ENCODE results near the gene FAM50A.

FAM50A gene

GRCh38 chrX:154436983-154437752, 6.8 kb upstream of the FAM50A start, which contains the start of gene GDI1:
Gene GDI1, plus strand, starts transcription at chrX:154437154. Its CDS starts 101 bp downstream, at chrX:154437255.
- DNase-seq (ENCODE audit: low read depth in 1 of 2, low spot score in 1 of 2): peak in 1 of 2 experiments; percentile 49
- in situ Hi-C loops (cut with HindIII; ENCODE audit: low pct_unique_long_range_greater_than_20kb, low sequenced_read_pairs): no loop called here
- no peak for TF ChIP-seq JUND (IDR thresholded peaks at IDR 0.05; ENCODE audit: low read depth)

- no peak for TF ChIP-seq JUND (IDR thresholded peaks at IDR 0.05; ENCODE audit: low read depth)
- no peak for DNase-seq (ENCODE audit: low read depth in 1 of 2, low spot score in 1 of 2)
- in situ Hi-C loops (cut with HindIII; ENCODE audit: low pct_unique_long_range_greater_than_20kb, low sequenced_read_pairs): no loop called here
Observed at GRCh38 chrX:154437971-154438893, 5.7 kb upstream of the FAM50A start.

- in situ Hi-C loops (cut with HindIII; ENCODE audit: low pct_unique_long_range_greater_than_20kb, low sequenced_read_pairs): no loop called here
- no peak for TF ChIP-seq JUND (IDR thresholded peaks at IDR 0.05; ENCODE audit: low read depth)
Observed at GRCh38 chrX:154439841-154440240, 4.1 kb upstream of the FAM50A start.

GRCh38 chrX:154440623-154441357, 3.2 kb upstream of the FAM50A start:
- TF ChIP-seq JUND (IDR thresholded peaks at IDR 0.05; ENCODE audit: low read depth): no peak
- in situ Hi-C loops (cut with HindIII; ENCODE audit: low pct_unique_long_range_greater_than_20kb, low sequenced_read_pairs): no loop called here
- no peak for DNase-seq (ENCODE audit: low read depth in 1 of 2, low spot score in 1 of 2)

More at GRCh38 chrX:154439841-154440240, 4.1 kb upstream of the FAM50A start:
- DNase-seq (ENCODE audit: low read depth in 1 of 2, low spot score in 1 of 2): no peak

GRCh38 chrX:154441564-154441963, 2.4 kb upstream of the FAM50A start:
- in situ Hi-C loops (cut with HindIII; ENCODE audit: low pct_unique_long_range_greater_than_20kb, low sequenced_read_pairs): no loop called here
- no peak for TF ChIP-seq JUND (IDR thresholded peaks at IDR 0.05; ENCODE audit: low read depth)
- DNase-seq (ENCODE audit: low read depth in 1 of 2, low spot score in 1 of 2): no peak

GRCh38 chrX:154441984-154442707, 1.8 kb upstream of the FAM50A start:
- in situ Hi-C loops (cut with HindIII; ENCODE audit: low pct_unique_long_range_greater_than_20kb, low sequenced_read_pairs): no loop called here
- no peak for DNase-seq (ENCODE audit: low read depth in 1 of 2, low spot score in 1 of 2)
- no peak for TF ChIP-seq JUND (IDR thresholded peaks at IDR 0.05; ENCODE audit: low read depth)

GRCh38 chrX:154443479-154443910, 446 bp upstream of the FAM50A start:
- in situ Hi-C loops (cut with HindIII; ENCODE audit: low pct_unique_long_range_greater_than_20kb, low sequenced_read_pairs): no loop called here
- no peak for TF ChIP-seq JUND (IDR thresholded peaks at IDR 0.05; ENCODE audit: low read depth)
- peak in 1 of 2 experiments; percentile 31 for DNase-seq (ENCODE audit: low read depth in 1 of 2, low spot score in 1 of 2)

- DNase-seq (ENCODE audit: low read depth in 1 of 2, low spot score in 1 of 2): no peak
- no peak for TF ChIP-seq JUND (IDR thresholded peaks at IDR 0.05; ENCODE audit: low read depth)
- in situ Hi-C loops (cut with HindIII; ENCODE audit: low pct_unique_long_range_greater_than_20kb, low sequenced_read_pairs): no loop called here
Observed at GRCh38 chrX:154444755-154445246, 860 bp downstream of the FAM50A start.

- in situ Hi-C loops (cut with HindIII; ENCODE audit: low pct_unique_long_range_greater_than_20kb, low sequenced_read_pairs): no loop called here
- TF ChIP-seq JUND (IDR thresholded peaks at IDR 0.05; ENCODE audit: low read depth): no peak
- DNase-seq (ENCODE audit: low read depth in 1 of 2, low spot score in 1 of 2): no peak
Observed at GRCh38 chrX:154445776-154446175, 1.8 kb downstream of the FAM50A start.

GRCh38 chrX:154446430-154446829, 2.5 kb downstream of the FAM50A start:
- in situ Hi-C loops (cut with HindIII; ENCODE audit: low pct_unique_long_range_greater_than_20kb, low sequenced_read_pairs): no loop called here
- TF ChIP-seq JUND (IDR thresholded peaks at IDR 0.05; ENCODE audit: low read depth): no peak
- no peak for DNase-seq (ENCODE audit: low read depth in 1 of 2, low spot score in 1 of 2)

GRCh38 chrX:154448484-154448883, 4.5 kb downstream of the FAM50A start:
- in situ Hi-C loops (cut with HindIII; ENCODE audit: low pct_unique_long_range_greater_than_20kb, low sequenced_read_pairs): no loop called here
- TF ChIP-seq JUND (IDR thresholded peaks at IDR 0.05; ENCODE audit: low read depth): no peak

More at GRCh38 chrX:154448484-154448883, 4.5 kb downstream of the FAM50A start:
- DNase-seq (ENCODE audit: low read depth in 1 of 2, low spot score in 1 of 2): no peak

All from T47D (cell line).